Measurements from ENCODE around the gene USP22.
"Not testable (repeated sequence)": the region's sequence is repeated elsewhere in the genome, so short reads cannot be mapped to it uniquely, and the experiment has no call there.

The USP22 gene

DNA sequence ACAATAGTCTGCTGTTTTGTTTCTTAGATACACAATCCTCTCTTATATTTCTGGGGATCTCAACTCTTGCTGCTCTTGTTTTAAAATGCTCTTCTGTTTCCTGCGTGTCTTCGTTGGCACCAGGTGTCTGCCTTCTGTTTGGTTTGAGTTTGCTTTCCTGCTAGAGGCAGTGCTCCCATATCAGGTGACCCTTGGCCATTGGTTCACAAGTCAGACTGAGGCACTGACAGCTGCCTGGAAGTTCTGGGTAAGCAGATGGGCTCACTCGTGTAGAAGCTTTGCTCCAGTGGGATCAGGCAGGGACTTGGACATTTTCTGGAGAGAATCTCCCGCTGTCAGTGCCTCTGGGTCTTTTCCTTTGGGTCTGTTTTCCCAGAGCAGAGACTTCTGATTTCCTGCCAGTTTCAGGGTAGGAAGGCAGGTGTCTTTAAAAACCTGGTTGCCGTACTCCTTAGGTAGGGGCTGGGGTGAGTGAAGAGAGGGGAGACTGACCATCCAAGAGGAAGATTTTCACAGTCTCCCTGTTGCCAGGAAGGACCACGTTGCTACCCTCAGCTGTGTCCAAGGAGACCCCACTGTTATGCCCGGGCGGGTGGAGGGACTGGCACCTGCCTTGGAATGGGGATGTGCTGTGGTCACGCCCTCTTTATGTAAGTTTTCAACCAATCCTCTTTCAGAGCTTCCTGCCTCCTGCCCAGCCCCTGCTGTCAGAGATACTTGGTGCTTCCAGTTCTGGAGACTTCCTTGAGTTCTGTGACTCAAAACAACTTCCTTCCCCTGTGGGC is 63.6 kb downstream of the USP22 start:
- not testable (repeated sequence) for H3K9me3 ChIP-seq (ENCODE audit: control insufficient read depth in 2 of 2, low read length in 2 of 2)

GRCh38 chr17:20977609-20978253 is 65.1 kb downstream of the USP22 start:
- not testable (repeated sequence) for H3K4me3 ChIP-seq (ENCODE audit: low read length in 2 of 2); H3K27ac ChIP-seq (ENCODE audit: low read depth in 2 of 2, low read length in 2 of 2); H3K36me3 ChIP-seq (ENCODE audit: control insufficient read depth in 2 of 2, insufficient read depth in 2 of 2, low read length in 2 of 2); H3K9me3 ChIP-seq (ENCODE audit: control insufficient read depth in 2 of 2, low read length in 2 of 2); H3K4me1 ChIP-seq (ENCODE audit: control insufficient read depth in 2 of 2, insufficient read depth in 2 of 2, low read length in 2 of 2); H3K9ac ChIP-seq (ENCODE audit: low read depth in 1 of 2, low read length in 2 of 2); H3K27me3 ChIP-seq (ENCODE audit: control insufficient read depth in 2 of 2, insufficient read depth in 2 of 2, low read length in 2 of 2)

More for the DNA sequence above, 63.6 kb downstream of the USP22 start:
- not testable (repeated sequence) for H3K9ac ChIP-seq (ENCODE audit: low read depth in 1 of 2, low read length in 2 of 2); H3K4me1 ChIP-seq (ENCODE audit: control insufficient read depth in 2 of 2, insufficient read depth in 2 of 2, low read length in 2 of 2); H3K36me3 ChIP-seq (ENCODE audit: control insufficient read depth in 2 of 2, insufficient read depth in 2 of 2, low read length in 2 of 2); H3K27ac ChIP-seq (ENCODE audit: low read depth in 2 of 2, low read length in 2 of 2); H3K4me3 ChIP-seq (ENCODE audit: low read length in 2 of 2); H3K27me3 ChIP-seq (ENCODE audit: control insufficient read depth in 2 of 2, insufficient read depth in 2 of 2, low read length in 2 of 2)

- Histone ChIP-seq H3K27ac (ENCODE audit: low read depth in 2 of 2, low read length in 2 of 2) (no peak overlapping the region), H3K36me3 (ENCODE audit: control insufficient read depth in 2 of 2, insufficient read depth in 2 of 2, low read length in 2 of 2) (no peaks in the 10 kb centered on the region), H3K4me1 (ENCODE audit: control insufficient read depth in 2 of 2, insufficient read depth in 2 of 2, low read length in 2 of 2) (peaks cover 5 to 7% of the 10 kb centered on the region in 2 donors), H3K27me3 (ENCODE audit: control insufficient read depth in 2 of 2, insufficient read depth in 2 of 2, low read length in 2 of 2) (peaks cover 0 to 1% of the 10 kb centered on the region in 2 donors), H3K9me3 (ENCODE audit: control insufficient read depth in 2 of 2, low read length in 2 of 2) (no peaks in the 10 kb centered on the region), H3K4me3 (ENCODE audit: low read length in 2 of 2) (no peak overlapping the region), H3K9ac (ENCODE audit: low read depth in 1 of 2, low read length in 2 of 2) (no peak overlapping the region)
Observed at GRCh38 chr17:20975566-20975965, 67.2 kb downstream of the USP22 start.

DNA sequence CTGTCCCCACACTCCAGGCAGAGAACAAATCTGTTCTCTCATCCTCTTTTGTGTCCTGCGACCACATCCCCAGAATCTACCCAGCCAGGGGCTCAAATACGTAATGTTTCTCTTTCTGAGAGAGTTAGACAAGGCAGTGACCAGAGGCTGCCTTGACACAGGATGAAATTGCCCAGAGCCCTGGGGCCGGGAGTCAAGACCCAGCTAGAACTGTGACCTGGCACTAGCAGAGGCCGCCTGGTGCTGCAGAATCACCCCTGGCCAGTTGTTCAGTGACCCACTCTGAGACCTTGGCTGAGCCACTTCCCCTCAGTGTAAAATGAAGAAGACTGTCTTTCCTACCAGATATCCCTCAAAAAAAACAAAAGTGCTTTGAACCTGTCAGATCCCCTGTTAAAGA is 72.5 kb downstream of the USP22 start:
- Histone ChIP-seq H3K27me3 (ENCODE audit: control insufficient read depth in 2 of 2, insufficient read depth in 2 of 2, low read length in 2 of 2) (no peaks in the 10 kb centered on the region), H3K4me1 (ENCODE audit: control insufficient read depth in 2 of 2, insufficient read depth in 2 of 2, low read length in 2 of 2) (no peaks in the 10 kb centered on the region), H3K4me3 (ENCODE audit: low read length in 2 of 2) (no peak overlapping the region), H3K9ac (ENCODE audit: low read depth in 1 of 2, low read length in 2 of 2) (no peak overlapping the region), H3K27ac (ENCODE audit: low read depth in 2 of 2, low read length in 2 of 2) (no peak overlapping the region), H3K9me3 (ENCODE audit: control insufficient read depth in 2 of 2, low read length in 2 of 2) (no peaks in the 10 kb centered on the region), H3K36me3 (ENCODE audit: control insufficient read depth in 2 of 2, insufficient read depth in 2 of 2, low read length in 2 of 2) (no peaks in the 10 kb centered on the region)

DNA sequence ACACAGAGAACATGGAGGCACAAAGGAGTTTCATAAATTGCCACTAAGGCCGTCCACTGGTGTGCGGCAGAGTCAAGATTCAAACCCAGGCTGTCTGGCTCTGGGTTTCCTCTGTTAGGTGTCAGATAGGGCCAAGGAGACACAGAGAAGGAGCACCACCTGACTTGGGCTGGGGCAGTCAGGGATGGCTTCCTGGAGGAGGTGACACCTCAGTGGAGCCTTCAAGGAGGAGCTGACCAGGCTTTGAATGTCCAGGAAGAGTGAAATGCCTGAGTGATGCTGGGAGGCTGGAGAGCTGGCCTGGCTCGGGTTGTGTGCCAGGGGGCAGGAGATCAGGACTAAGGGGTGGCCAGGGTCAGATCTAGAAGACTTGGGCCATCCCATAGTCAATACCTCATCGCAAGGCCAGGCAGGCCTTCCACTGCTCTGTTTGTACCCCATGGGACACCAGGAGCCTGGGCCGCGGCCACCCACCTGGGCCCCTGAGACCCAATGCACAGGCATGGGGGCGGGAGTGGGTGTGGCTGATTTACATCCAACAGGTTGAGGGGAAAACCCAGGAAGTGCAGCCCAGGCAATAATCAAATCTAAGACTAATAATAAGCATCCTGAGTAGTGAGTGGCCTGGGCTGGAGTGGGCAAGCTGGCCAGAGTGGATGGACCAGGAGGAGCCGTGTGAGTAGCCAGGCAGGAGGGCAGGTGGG is 73.7 kb downstream of the USP22 start:
- H3K4me1 ChIP-seq (ENCODE audit: control insufficient read depth in 2 of 2, insufficient read depth in 2 of 2, low read length in 2 of 2), result no peaks in the 10 kb centered on the region
- no peaks in the 10 kb centered on the region for H3K9me3 ChIP-seq (ENCODE audit: control insufficient read depth in 2 of 2, low read length in 2 of 2)
- no peak overlapping the region for H3K27ac ChIP-seq (ENCODE audit: low read depth in 2 of 2, low read length in 2 of 2)
- no peaks in the 10 kb centered on the region for H3K36me3 ChIP-seq (ENCODE audit: control insufficient read depth in 2 of 2, insufficient read depth in 2 of 2, low read length in 2 of 2)
- H3K27me3 ChIP-seq (ENCODE audit: control insufficient read depth in 2 of 2, insufficient read depth in 2 of 2, low read length in 2 of 2), result no peaks in the 10 kb centered on the region
- no peak overlapping the region for H3K9ac ChIP-seq (ENCODE audit: low read depth in 1 of 2, low read length in 2 of 2)
- H3K4me3 ChIP-seq (ENCODE audit: low read length in 2 of 2), result no peak overlapping the region

GRCh38 chr17:20967776-20968175 is 75.0 kb downstream of the USP22 start:
- Histone ChIP-seq H3K4me1 (ENCODE audit: control insufficient read depth in 2 of 2, insufficient read depth in 2 of 2, low read length in 2 of 2) (no peaks in the 10 kb centered on the region), H3K9me3 (ENCODE audit: control insufficient read depth in 2 of 2, low read length in 2 of 2) (no peaks in the 10 kb centered on the region), H3K27me3 (ENCODE audit: control insufficient read depth in 2 of 2, insufficient read depth in 2 of 2, low read length in 2 of 2) (no peaks in the 10 kb centered on the region), H3K4me3 (ENCODE audit: low read length in 2 of 2) (no peak overlapping the region), H3K27ac (ENCODE audit: low read depth in 2 of 2, low read length in 2 of 2) (no peak overlapping the region), H3K36me3 (ENCODE audit: control insufficient read depth in 2 of 2, insufficient read depth in 2 of 2, low read length in 2 of 2) (no peaks in the 10 kb centered on the region), H3K9ac (ENCODE audit: low read depth in 1 of 2, low read length in 2 of 2) (no peak overlapping the region)

DNA sequence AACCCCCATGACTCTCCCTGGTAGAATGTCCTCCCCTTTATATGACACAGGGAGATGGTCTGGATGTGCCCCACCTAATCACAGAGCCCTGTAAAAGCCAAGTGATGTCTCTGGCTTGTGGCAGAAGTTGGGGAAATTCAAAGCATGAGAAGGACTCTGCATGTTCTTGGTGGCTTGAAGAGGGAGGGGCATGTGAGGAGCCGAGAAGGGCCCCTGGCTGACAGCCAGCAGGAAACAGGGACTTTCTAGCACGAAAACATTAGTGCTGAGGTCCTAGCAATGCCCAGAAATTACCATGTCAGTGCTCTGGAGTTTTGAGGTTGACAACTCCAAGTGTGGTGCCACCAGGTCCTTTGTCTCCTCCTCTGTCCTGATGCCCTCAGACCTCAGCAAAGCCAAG is 75.9 kb downstream of the USP22 start:
- no peaks in the 10 kb centered on the region for H3K36me3 ChIP-seq (ENCODE audit: control insufficient read depth in 2 of 2, insufficient read depth in 2 of 2, low read length in 2 of 2)
- H3K4me1 ChIP-seq (ENCODE audit: control insufficient read depth in 2 of 2, insufficient read depth in 2 of 2, low read length in 2 of 2), result no peaks in the 10 kb centered on the region
- no peak overlapping the region for H3K4me3 ChIP-seq (ENCODE audit: low read length in 2 of 2)
- H3K9me3 ChIP-seq (ENCODE audit: control insufficient read depth in 2 of 2, low read length in 2 of 2), result no peaks in the 10 kb centered on the region
- H3K27me3 ChIP-seq (ENCODE audit: control insufficient read depth in 2 of 2, insufficient read depth in 2 of 2, low read length in 2 of 2), result no peaks in the 10 kb centered on the region
- H3K27ac ChIP-seq (ENCODE audit: low read depth in 2 of 2, low read length in 2 of 2), result no peak overlapping the region
- H3K9ac ChIP-seq (ENCODE audit: low read depth in 1 of 2, low read length in 2 of 2), result no peak overlapping the region

- Histone ChIP-seq H3K4me1 (ENCODE audit: control insufficient read depth in 2 of 2, insufficient read depth in 2 of 2, low read length in 2 of 2) (no peaks in the 10 kb centered on the region), H3K9me3 (ENCODE audit: control insufficient read depth in 2 of 2, low read length in 2 of 2) (no peaks in the 10 kb centered on the region), H3K36me3 (ENCODE audit: control insufficient read depth in 2 of 2, insufficient read depth in 2 of 2, low read length in 2 of 2) (no peaks in the 10 kb centered on the region), H3K27me3 (ENCODE audit: control insufficient read depth in 2 of 2, insufficient read depth in 2 of 2, low read length in 2 of 2) (no peaks in the 10 kb centered on the region), H3K9ac (ENCODE audit: low read depth in 1 of 2, low read length in 2 of 2) (no peak overlapping the region), H3K27ac (ENCODE audit: low read depth in 2 of 2, low read length in 2 of 2) (no peak overlapping the region), H3K4me3 (ENCODE audit: low read length in 2 of 2) (no peak overlapping the region)
Observed at GRCh38 chr17:20965492-20965891, 77.3 kb downstream of the USP22 start.

- Histone ChIP-seq H3K27me3 (ENCODE audit: control insufficient read depth in 2 of 2, insufficient read depth in 2 of 2, low read length in 2 of 2) (no peaks in the 10 kb centered on the region), H3K9ac (ENCODE audit: low read depth in 1 of 2, low read length in 2 of 2) (no peak overlapping the region)
Observed at GRCh38 chr17:20961586-20961985, 81.2 kb downstream of the USP22 start.

GRCh38 chr17:20960871-20961270 is 81.9 kb downstream of the USP22 start:
- no peak overlapping the region for H3K9ac ChIP-seq (ENCODE audit: low read depth in 1 of 2, low read length in 2 of 2)
- H3K36me3 ChIP-seq (ENCODE audit: control insufficient read depth in 2 of 2, insufficient read depth in 2 of 2, low read length in 2 of 2), result no peaks in the 10 kb centered on the region

More at GRCh38 chr17:20961586-20961985, 81.2 kb downstream of the USP22 start:
- no peaks in the 10 kb centered on the region for H3K9me3 ChIP-seq (ENCODE audit: control insufficient read depth in 2 of 2, low read length in 2 of 2)
- H3K36me3 ChIP-seq (ENCODE audit: control insufficient read depth in 2 of 2, insufficient read depth in 2 of 2, low read length in 2 of 2), result no peaks in the 10 kb centered on the region
- no peak overlapping the region for H3K27ac ChIP-seq (ENCODE audit: low read depth in 2 of 2, low read length in 2 of 2)
- no peak overlapping the region for H3K4me3 ChIP-seq (ENCODE audit: low read length in 2 of 2)
- H3K4me1 ChIP-seq (ENCODE audit: control insufficient read depth in 2 of 2, insufficient read depth in 2 of 2, low read length in 2 of 2), result no peaks in the 10 kb centered on the region

More at GRCh38 chr17:20960871-20961270, 81.9 kb downstream of the USP22 start:
- Histone ChIP-seq H3K4me3 (ENCODE audit: low read length in 2 of 2) (no peak overlapping the region), H3K27me3 (ENCODE audit: control insufficient read depth in 2 of 2, insufficient read depth in 2 of 2, low read length in 2 of 2) (no peaks in the 10 kb centered on the region), H3K9me3 (ENCODE audit: control insufficient read depth in 2 of 2, low read length in 2 of 2) (no peaks in the 10 kb centered on the region), H3K27ac (ENCODE audit: low read depth in 2 of 2, low read length in 2 of 2) (no peak overlapping the region), H3K4me1 (ENCODE audit: control insufficient read depth in 2 of 2, insufficient read depth in 2 of 2, low read length in 2 of 2) (no peaks in the 10 kb centered on the region)

Measured in mucosa of rectum (tissue), 2 donors.